Osteocyte (in vitro differentiated cells): ENCODE data around the gene KSR1. TPM values are rescaled to one million over a fixed set of nuclear protein-coding genes. Genes with fewer than 3 reads are reported as not detected.
"Not testable (repeated sequence)": the region's sequence is repeated elsewhere in the genome, so short reads cannot be mapped to it uniquely, and the experiment has no call there.

ENCODE experiments used
- DNase-seq: peaks from one replicate; pipeline ENCODE4 v3.0.0; 2021; ENCODE audit warnings: mixed read lengths; ENCODE audit not compliant: unreplicated experiment; ENCODE audit errors: extremely low spot score
- H3K27ac Mint-ChIP-seq: one replicate; pipeline ENCODE4 v1.8.0; 2021; ENCODE audit warnings: mild to moderate bottlenecking, mixed read lengths; ENCODE audit not compliant: unreplicated experiment
- H3K27me3 Mint-ChIP-seq: one replicate; pipeline ENCODE4 v1.8.0; 2021; ENCODE audit warnings: mixed read lengths; ENCODE audit not compliant: unreplicated experiment
- H3K36me3 Mint-ChIP-seq: one replicate; pipeline ENCODE4 v1.8.0; 2021; ENCODE audit warnings: mixed read lengths; ENCODE audit not compliant: unreplicated experiment
- H3K4me1 Mint-ChIP-seq: one replicate; pipeline ENCODE4 v1.8.0; 2021; ENCODE audit warnings: mixed read lengths; ENCODE audit not compliant: unreplicated experiment
- H3K4me3 Mint-ChIP-seq: one replicate; pipeline ENCODE4 v1.8.0; 2021; ENCODE audit warnings: mild to moderate bottlenecking, moderate library complexity, mixed read lengths; ENCODE audit not compliant: unreplicated experiment
- H3K9me3 Mint-ChIP-seq: one replicate; pipeline ENCODE4 v1.8.0; 2021; ENCODE audit warnings: mixed read lengths; ENCODE audit not compliant: unreplicated experiment
- total RNA-seq: library from RNA; stranded (reverse); gene quantifications from 2 replicates; pipeline ENCODE4 v1.2.1, GENCODE V29; 2021
- TF ChIP-seq, protein P1 (sequence below): fragments of 200-600 bp; sonication (generic); IDR thresholded peaks from 2 replicates; pipeline ENCODE4 v1.5.0; 2021; ENCODE audit warnings: antibody characterized with exemption, mild to moderate bottlenecking, moderate library complexity

Gene KSR1
- total RNA-seq, 1 donor from 2014 or later: 63.4 TPM

DNA sequence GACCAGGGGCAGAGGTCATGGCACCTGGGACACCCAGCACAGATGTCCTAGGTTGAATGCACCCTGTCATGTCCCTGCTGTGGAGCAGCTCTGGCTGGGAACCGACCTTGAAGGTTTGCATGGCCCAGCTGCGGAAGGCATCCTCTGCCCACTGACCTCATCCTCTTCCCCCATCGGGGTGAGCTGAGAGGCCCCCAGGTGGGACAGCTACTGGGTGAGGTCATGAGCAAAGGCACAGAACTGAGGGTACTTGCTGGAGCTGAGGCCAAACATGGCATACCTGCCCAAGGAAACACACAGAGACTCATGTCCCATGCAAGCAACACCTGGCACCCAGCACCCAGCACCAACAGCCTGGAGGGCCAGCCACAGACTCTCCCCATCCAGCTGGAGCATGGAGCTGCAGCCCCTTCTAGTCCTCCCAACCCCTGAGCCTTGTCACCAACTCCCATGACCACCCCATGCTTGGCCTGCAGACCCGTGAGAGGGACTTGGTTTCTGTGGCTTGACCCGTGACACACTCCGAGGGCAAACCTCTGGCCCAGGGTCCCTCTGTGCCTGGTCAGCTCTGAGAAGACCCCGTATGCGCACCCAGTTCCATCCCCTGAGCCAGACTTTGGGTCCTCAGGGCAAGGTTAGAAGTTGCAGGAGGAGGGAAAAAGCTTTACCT, 207.8 kb downstream of the KSR1 start:
- no peaks in the 10 kb centered on the region for H3K4me1 Mint-ChIP-seq
- no peak overlapping the region for H3K4me3 Mint-ChIP-seq
- no peak overlapping the region for H3K27ac Mint-ChIP-seq
- no peaks in the 10 kb centered on the region for H3K36me3 Mint-ChIP-seq
- H3K27me3 Mint-ChIP-seq: peaks cover 8% of the 10 kb centered on the region
- no peaks in the 10 kb centered on the region for H3K9me3 Mint-ChIP-seq
- TF ChIP-seq, protein P1, sequence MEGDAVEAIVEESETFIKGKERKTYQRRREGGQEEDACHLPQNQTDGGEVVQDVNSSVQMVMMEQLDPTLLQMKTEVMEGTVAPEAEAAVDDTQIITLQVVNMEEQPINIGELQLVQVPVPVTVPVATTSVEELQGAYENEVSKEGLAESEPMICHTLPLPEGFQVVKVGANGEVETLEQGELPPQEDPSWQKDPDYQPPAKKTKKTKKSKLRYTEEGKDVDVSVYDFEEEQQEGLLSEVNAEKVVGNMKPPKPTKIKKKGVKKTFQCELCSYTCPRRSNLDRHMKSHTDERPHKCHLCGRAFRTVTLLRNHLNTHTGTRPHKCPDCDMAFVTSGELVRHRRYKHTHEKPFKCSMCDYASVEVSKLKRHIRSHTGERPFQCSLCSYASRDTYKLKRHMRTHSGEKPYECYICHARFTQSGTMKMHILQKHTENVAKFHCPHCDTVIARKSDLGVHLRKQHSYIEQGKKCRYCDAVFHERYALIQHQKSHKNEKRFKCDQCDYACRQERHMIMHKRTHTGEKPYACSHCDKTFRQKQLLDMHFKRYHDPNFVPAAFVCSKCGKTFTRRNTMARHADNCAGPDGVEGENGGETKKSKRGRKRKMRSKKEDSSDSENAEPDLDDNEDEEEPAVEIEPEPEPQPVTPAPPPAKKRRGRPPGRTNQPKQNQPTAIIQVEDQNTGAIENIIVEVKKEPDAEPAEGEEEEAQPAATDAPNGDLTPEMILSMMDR: no peak
- DNase-seq: no peak

DNA sequence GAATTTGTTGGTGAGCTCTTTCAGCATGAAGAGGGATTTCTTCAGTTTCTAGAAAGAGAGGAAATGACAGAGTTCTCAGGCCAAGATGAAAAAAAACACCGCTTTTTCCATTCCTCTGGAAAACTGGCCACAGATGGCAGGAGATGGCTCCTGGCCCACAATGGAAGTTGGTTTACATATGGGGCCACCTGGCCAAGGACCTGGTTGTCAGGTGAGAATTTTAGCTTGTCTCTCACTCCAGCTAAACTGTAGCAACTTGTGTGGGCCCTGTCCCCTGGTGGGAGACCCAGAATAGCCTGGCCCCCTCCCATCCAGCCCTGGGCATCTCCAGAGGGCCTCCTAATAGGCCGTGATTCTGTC, 208.3 kb downstream of the KSR1 start:
- Mint-ChIP-seq H3K27me3 (peaks cover 8% of the 10 kb centered on the region), H3K27ac (no peak overlapping the region), H3K4me1 (no peaks in the 10 kb centered on the region), H3K36me3 (no peaks in the 10 kb centered on the region), H3K9me3 (no peaks in the 10 kb centered on the region), H3K4me3 (no peak overlapping the region)
- no peak for DNase-seq
- TF ChIP-seq, protein P1: no peak

- no peaks in the 10 kb centered on the region for H3K36me3 Mint-ChIP-seq
- H3K4me3 Mint-ChIP-seq: no peak overlapping the region
- no peaks in the 10 kb centered on the region for H3K4me1 Mint-ChIP-seq
- DNase-seq: no peak
- H3K27ac Mint-ChIP-seq: no peak overlapping the region
- H3K27me3 Mint-ChIP-seq: peaks cover 8% of the 10 kb centered on the region
- TF ChIP-seq, protein P1: no peak
- no peaks in the 10 kb centered on the region for H3K9me3 Mint-ChIP-seq
Observed at GRCh38 chr17:27665549-27665948, 209.3 kb downstream of the KSR1 start.

DNA sequence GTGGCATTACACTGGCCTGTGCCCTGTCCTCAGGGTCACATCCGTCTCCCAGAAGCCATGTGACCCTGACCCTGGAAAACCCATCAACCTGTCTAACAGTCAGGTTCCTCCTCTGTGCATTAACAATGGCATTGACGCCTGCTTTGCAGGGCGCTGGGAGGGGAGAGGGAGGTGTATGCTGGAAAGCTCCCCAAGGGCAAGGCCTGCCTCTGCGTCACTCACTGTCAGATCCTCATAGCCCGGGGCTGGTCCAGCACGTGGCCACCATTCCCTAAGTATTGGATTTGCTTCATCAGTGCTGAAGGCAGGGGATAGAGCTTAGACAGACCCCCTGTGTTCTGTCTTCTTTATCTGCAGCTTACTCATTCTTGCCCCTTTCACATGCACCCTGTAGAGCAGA, 210.0 kb downstream of the KSR1 start:
- H3K9me3 Mint-ChIP-seq, H3K4me1 Mint-ChIP-seq, DNase-seq, H3K36me3 Mint-ChIP-seq, H3K27ac Mint-ChIP-seq, H3K4me3 Mint-ChIP-seq, H3K27me3 Mint-ChIP-seq: not testable (repeated sequence)

DNA sequence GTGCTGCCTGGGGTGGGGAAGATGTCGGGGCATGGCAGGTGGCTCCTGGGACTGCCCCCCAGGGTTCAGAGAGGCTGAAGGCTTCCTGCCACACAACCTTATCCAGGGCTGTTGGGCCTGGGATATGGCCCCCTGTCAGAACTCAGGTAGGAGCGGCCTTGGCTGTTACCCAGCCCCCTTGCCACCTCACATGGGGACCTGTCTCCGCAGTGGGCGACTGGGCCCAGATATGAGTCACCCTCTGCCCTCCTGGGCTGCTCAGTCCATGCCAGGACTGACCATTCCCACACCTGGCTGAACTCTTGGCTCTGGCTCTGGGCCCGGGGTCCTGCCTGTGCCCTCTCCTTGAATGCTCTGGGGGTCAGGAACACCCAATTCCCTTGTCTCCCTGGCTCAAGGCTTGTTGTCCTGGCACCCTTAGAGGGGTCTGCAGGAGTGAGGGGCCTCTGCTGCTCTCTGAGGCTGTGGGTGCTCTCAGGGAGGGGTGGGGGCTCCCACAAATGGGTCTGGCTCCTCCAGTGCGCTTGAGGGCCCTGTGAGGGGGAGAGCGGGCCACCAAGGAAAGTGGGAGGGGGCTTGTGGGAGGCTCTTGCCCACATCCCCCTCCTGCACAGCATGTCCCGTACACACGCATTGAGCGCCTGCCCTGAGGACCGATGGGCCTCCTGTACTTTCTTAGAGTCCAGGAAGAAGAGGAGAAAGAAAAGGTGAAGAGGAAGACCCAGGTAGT, 210.7 kb downstream of the KSR1 start:
- H3K36me3 Mint-ChIP-seq: no peaks in the 10 kb centered on the region
- TF ChIP-seq, protein P1: no peak
- no peaks in the 10 kb centered on the region for H3K4me1 Mint-ChIP-seq
- H3K4me3 Mint-ChIP-seq: no peak overlapping the region
- no peak for DNase-seq
- H3K27ac Mint-ChIP-seq: no peak overlapping the region
- H3K9me3 Mint-ChIP-seq: no peaks in the 10 kb centered on the region
- H3K27me3 Mint-ChIP-seq: peaks cover 3% of the 10 kb centered on the region
